ENCODE measurements around the gene MYL6. TPM values are rescaled to one million over a fixed set of nuclear protein-coding genes. Genes with fewer than 3 reads are reported as not detected.
A peak's percentile ranks its signal among the peaks of the same experiment; 100 is the strongest.

MYL6 gene
- total and polyA plus RNA-seq, 10 of the 15 experiments (the other 5 are each of a cell fraction or from before 2014, with no cell fraction given): 1,000 to 4,116 (median 1,828) TPM

- Histone ChIP-seq H3K27me3 (replicated peaks in 1 of 2; ENCODE audit: control insufficient read depth in 2 of 2, insufficient read depth in 2 of 2, low read length in 1 of 2) (no peaks in the 10 kb centered on the region), H3K4me2 (ENCODE audit: control insufficient read depth, insufficient read depth) (peak overlapping the region; percentile 98), H3K4me3 (peak overlapping the region; percentile 90), H4K20me1 (ENCODE audit: control insufficient read depth, insufficient read depth) (no peaks in the 10 kb centered on the region), H3K79me2 (ENCODE audit: control insufficient read depth, insufficient read depth, low read length) (peaks cover 39% of the 10 kb centered on the region), H3K4me1 (ENCODE audit: control insufficient read depth, insufficient read depth, low read length) (peaks cover 17% of the 10 kb centered on the region), H3K27ac (ENCODE audit: control insufficient read depth, insufficient read depth) (peak overlapping the region; percentile 91), H3K9me3 (replicated peaks; ENCODE audit: control insufficient read depth, insufficient read depth, low read length) (no peaks in the 10 kb centered on the region), H2AFZ (ENCODE audit: control insufficient read depth, low read depth, low read length) (no peak overlapping the region), H3K36me3 (ENCODE audit: control insufficient read depth in 2 of 2, insufficient read depth in 2 of 2, low read length in 1 of 2) (peaks cover 23 to 33% of the 10 kb centered on the region in 2 experiments), H3K9ac (ENCODE audit: control insufficient read depth, insufficient read depth, low read length) (peak overlapping the region; percentile 89)
- FAIRE-seq: peak; percentile 81
- intact Hi-C loops (cut with micrococcal nuclease; ENCODE audit: unreplicated experiment) (loop anchor here (2.0 kb wide), 1 partner anchor 29 kb away; the partner anchor contains the start of gene SMARCC2), in situ Hi-C loops (cut with MboI) (no loop called here)
- ChIA-PET CTCF (interaction anchor here (0.6 to 2.2 kb wide), 10 partner anchors 15 to 430 kb away, joined by 3 to 13 read pairs (median 4); partner anchors contain the start of genes CD63 and SMARCC2), POLR2A (interaction anchor here (0.5 to 2.5 kb wide), 9 partner anchors 9 to 186 kb away, joined by 3 to 19 read pairs (median 6); partner anchors contain the start of genes ESYT1, RAB5B, RNF41 and SMARCC2), RAD21 (ENCODE audit: unreplicated experiment) (interaction anchor here (1.2 to 2.8 kb wide), 6 partner anchors 16 to 62 kb away, joined by 4 to 18 read pairs (median 5); partner anchors contain the start of genes ESYT1, RNF41, SMARCC2 and ZC3H10), SMC1A (ENCODE audit: uncharacterized antibody, unreplicated experiment) (interaction anchor here (0.6 to 2.7 kb wide), 5 partner anchors 16 to 34 kb away, joined by 3 to 12 read pairs (median 8); partner anchors contain the start of genes ESYT1 and SMARCC2)
- DNase-seq (ENCODE audit: low read depth, low spot score): no peak
- ATAC-seq: no peak
- no TSS peak for BruUV-seq (replicated peaks)
- 2% methylated on average over 8 of the region's 8 CpGs for WGBS (ENCODE audit: insufficient coverage, insufficient replicate concordance, low lambda C conversion rate, missing lambda C conversion rate)
- TF ChIP-seq FOXM1 (IDR thresholded peaks at IDR 0.05; ENCODE audit: low read depth, low read length): peak; percentile 60; the same call in 1 of the 2 replicates
- TF ChIP-seq BCL3 (IDR thresholded peaks at IDR 0.05; ENCODE audit: borderline replicate concordance, insufficient read depth, low read depth, low read length, poor library complexity, severe bottlenecking): peak; percentile 41
- TF ChIP-seq HCFC1 (IDR thresholded peaks at IDR 0.05; ENCODE audit: low read length): no peak
- TF ChIP-seq CBX3 (IDR thresholded peaks at IDR 0.05; ENCODE audit: borderline replicate concordance, low read depth): no peak
- TF ChIP-seq MTA3 (IDR thresholded peaks at IDR 0.05; ENCODE audit: borderline replicate concordance, low read length): 0 out of 2 replicates have a peak, but pooled peaks have one; percentile 61
- no peak for TF ChIP-seq ZNF592 (IDR thresholded peaks at IDR 0.05)
- TF ChIP-seq, protein P1, sequence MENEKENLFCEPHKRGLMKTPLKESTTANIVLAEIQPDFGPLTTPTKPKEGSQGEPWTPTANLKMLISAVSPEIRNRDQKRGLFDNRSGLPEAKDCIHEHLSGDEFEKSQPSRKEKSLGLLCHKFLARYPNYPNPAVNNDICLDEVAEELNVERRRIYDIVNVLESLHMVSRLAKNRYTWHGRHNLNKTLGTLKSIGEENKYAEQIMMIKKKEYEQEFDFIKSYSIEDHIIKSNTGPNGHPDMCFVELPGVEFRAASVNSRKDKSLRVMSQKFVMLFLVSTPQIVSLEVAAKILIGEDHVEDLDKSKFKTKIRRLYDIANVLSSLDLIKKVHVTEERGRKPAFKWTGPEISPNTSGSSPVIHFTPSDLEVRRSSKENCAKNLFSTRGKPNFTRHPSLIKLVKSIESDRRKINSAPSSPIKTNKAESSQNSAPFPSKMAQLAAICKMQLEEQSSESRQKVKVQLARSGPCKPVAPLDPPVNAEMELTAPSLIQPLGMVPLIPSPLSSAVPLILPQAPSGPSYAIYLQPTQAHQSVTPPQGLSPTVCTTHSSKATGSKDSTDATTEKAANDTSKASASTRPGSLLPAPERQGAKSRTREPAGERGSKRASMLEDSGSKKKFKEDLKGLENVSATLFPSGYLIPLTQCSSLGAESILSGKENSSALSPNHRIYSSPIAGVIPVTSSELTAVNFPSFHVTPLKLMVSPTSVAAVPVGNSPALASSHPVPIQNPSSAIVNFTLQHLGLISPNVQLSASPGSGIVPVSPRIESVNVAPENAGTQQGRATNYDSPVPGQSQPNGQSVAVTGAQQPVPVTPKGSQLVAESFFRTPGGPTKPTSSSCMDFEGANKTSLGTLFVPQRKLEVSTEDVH (IDR thresholded peaks at IDR 0.05; ENCODE audit: low read depth, partially characterized antibody): no peak
- peak; percentile 3; the same call in 1 of the 2 replicates for TF ChIP-seq POLR2AphosphoS5 (IDR thresholded peaks at IDR 0.05; ENCODE audit: low read length)
- no peak for TF ChIP-seq HDAC6 (IDR thresholded peaks at IDR 0.05; ENCODE audit: unreplicated experiment)
- TF ChIP-seq, protein P2, sequence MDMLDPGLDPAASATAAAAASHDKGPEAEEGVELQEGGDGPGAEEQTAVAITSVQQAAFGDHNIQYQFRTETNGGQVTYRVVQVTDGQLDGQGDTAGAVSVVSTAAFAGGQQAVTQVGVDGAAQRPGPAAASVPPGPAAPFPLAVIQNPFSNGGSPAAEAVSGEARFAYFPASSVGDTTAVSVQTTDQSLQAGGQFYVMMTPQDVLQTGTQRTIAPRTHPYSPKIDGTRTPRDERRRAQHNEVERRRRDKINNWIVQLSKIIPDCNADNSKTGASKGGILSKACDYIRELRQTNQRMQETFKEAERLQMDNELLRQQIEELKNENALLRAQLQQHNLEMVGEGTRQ (IDR thresholded peaks at IDR 0.05; ENCODE audit: borderline replicate concordance, low read depth, low read length): no peak
- no peak for TF ChIP-seq ZNF274 (IDR thresholded peaks at IDR 0.05; ENCODE audit: insufficient read depth, insufficient read length)
- TF ChIP-seq SP1 (IDR thresholded peaks at IDR 0.05; ENCODE audit: low read depth, low read length): no peak
- TF ChIP-seq NFXL1 (IDR thresholded peaks at IDR 0.05; ENCODE audit: borderline replicate concordance): no peak
These were observed 1.5 kb downstream of the MYL6 start for GRCh38 chr12:56159482-56160192.
